ENCODE results near the gene CWC25. TPM values are rescaled to one million over a fixed set of nuclear protein-coding genes. Genes with fewer than 3 reads are reported as not detected.
A peak's percentile ranks its signal among the peaks of the same experiment; 100 is the strongest.

The CWC25 gene
- total and polyA plus RNA-seq, 2 of the 13 experiments (the other 11 are each of a cell fraction or from before 2014, with no cell fraction given), result 15.6 to 22.7 TPM

DNA sequence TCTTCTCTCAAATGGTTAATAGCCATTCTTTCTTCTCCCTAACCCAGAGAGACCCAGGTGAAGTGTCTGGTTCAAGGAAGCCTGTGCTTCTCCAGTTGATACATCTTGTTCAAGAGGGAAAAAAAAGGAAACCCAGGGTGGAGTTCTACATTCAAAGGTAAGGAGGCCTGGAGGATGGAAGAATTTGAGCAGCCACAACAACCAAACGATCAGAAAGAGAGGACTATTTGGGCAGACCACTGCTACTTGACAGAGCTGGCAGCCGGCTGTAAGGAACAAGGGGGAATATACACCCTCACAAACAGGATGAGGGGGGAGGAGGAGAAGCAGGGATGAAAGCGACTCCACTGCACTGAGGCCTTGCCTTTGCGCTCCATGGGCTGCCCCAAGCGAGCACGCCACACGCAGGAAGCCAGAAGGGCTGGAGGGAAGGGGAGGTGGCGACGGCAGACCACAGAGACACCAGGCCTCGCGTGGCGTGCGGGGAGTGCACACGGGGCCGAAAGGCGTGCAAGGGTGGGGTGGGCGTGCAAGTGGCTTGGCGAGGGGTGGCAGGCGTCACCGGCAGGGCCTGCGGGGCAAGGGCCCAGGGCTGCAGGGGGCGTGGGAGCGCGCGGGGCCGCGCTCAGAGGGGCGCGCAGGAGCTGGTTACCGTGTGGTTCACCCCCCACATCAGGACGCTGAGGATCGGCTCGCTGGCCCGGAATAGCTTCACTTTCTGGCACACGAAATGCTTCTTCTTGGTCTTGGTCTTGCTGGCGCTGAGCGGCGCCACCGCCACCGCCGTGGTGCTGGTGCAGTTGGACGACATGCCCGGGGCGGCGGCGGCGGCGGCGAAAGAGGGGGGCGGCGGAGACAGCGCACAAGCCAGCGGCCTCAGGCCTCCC is 26.3 kb downstream of the CWC25 start (continued):
- TF ChIP-seq, protein P1, sequence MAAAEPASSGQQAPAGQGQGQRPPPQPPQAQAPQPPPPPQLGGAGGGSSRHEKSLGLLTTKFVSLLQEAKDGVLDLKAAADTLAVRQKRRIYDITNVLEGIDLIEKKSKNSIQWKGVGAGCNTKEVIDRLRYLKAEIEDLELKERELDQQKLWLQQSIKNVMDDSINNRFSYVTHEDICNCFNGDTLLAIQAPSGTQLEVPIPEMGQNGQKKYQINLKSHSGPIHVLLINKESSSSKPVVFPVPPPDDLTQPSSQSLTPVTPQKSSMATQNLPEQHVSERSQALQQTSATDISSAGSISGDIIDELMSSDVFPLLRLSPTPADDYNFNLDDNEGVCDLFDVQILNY (CRISPR knock-in tag; conservative IDR thresholded peaks at IDR 0.05), result peak; percentile 11; the same call in 1 of the 2 replicates
- TF ChIP-seq ZNF253 (CRISPR knock-in tag; IDR thresholded peaks at IDR 0.05; ENCODE audit: borderline replicate concordance), result peak; percentile 25; the same call in 1 of the 2 replicates
- TF ChIP-seq SMAD9 (CRISPR knock-in tag; IDR thresholded peaks at IDR 0.05), result no peak
- no peak; the same call in 1 of the 2 replicates for TF ChIP-seq NFYB (CRISPR knock-in tag; IDR thresholded peaks at IDR 0.05)
- TF ChIP-seq FOXK2 (IDR thresholded peaks at IDR 0.05), result peak; percentile 18; the same call in 1 of the 2 replicates
- TF ChIP-seq, protein P2, sequence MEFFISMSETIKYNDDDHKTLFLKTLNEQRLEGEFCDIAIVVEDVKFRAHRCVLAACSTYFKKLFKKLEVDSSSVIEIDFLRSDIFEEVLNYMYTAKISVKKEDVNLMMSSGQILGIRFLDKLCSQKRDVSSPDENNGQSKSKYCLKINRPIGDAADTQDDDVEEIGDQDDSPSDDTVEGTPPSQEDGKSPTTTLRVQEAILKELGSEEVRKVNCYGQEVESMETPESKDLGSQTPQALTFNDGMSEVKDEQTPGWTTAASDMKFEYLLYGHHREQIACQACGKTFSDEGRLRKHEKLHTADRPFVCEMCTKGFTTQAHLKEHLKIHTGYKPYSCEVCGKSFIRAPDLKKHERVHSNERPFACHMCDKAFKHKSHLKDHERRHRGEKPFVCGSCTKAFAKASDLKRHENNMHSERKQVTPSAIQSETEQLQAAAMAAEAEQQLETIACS (CRISPR knock-in tag; IDR thresholded peaks at IDR 0.05), result peak; percentile 91
- TF ChIP-seq ZNF709 (CRISPR knock-in tag; IDR thresholded peaks at IDR 0.05), result peak; percentile 74; the same call in 1 of the 2 replicates
- no peak for TF ChIP-seq ZNF317 (CRISPR knock-in tag; IDR thresholded peaks at IDR 0.05)
- TF ChIP-seq HDAC6 (IDR thresholded peaks at IDR 0.05; ENCODE audit: low read depth, low read length), result no peak
- TF ChIP-seq ZBED4 (CRISPR knock-in tag; IDR thresholded peaks at IDR 0.05; ENCODE audit: borderline replicate concordance), result no peak
- TF ChIP-seq DPF2 (CRISPR knock-in tag; IDR thresholded peaks at IDR 0.05; ENCODE audit: borderline replicate concordance, low read depth), result no peak
- TF ChIP-seq, protein P3, sequence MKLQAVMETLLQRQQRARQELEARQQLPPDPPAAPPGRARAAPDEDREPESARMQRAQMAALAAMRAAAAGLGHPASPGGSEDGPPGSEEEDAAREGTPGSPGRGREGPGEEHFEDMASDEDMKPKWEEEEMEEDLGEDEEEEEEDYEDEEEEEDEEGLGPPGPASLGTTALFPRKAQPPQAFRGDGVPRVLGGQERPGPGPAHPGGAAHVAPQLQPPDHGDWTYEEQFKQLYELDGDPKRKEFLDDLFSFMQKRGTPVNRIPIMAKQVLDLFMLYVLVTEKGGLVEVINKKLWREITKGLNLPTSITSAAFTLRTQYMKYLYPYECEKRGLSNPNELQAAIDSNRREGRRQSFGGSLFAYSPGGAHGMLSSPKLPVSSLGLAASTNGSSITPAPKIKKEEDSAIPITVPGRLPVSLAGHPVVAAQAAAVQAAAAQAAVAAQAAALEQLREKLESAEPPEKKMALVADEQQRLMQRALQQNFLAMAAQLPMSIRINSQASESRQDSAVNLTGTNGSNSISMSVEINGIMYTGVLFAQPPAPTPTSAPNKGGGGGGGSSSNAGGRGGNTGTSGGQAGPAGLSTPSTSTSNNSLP (IDR thresholded peaks at IDR 0.05; ENCODE audit: low read depth, low read length), result no peak
- no peak for TF ChIP-seq SRF (IDR thresholded peaks at IDR 0.05; ENCODE audit: low read depth, low read length)
- TF ChIP-seq ZBTB33 (CRISPR knock-in tag; IDR thresholded peaks at IDR 0.05), result no peak
- no peak for TF ChIP-seq NR2C2 (CRISPR knock-in tag; IDR thresholded peaks at IDR 0.05; ENCODE audit: borderline replicate concordance)
- TF ChIP-seq ZNF639 (CRISPR knock-in tag; conservative IDR thresholded peaks at IDR 0.05), result no peak
- TF ChIP-seq KLF12 (CRISPR knock-in tag; IDR thresholded peaks at IDR 0.05; ENCODE audit: borderline replicate concordance), result no peak

All from HepG2 (cell line).